Measurements from ENCODE around the gene PTPRM. TPM values are rescaled to one million over a fixed set of nuclear protein-coding genes. Genes with fewer than 3 reads are reported as not detected.

Gene PTPRM
- polyA plus RNA-seq, 4 donors = 2.2 to 31.4 (median 18.1) TPM

DNA sequence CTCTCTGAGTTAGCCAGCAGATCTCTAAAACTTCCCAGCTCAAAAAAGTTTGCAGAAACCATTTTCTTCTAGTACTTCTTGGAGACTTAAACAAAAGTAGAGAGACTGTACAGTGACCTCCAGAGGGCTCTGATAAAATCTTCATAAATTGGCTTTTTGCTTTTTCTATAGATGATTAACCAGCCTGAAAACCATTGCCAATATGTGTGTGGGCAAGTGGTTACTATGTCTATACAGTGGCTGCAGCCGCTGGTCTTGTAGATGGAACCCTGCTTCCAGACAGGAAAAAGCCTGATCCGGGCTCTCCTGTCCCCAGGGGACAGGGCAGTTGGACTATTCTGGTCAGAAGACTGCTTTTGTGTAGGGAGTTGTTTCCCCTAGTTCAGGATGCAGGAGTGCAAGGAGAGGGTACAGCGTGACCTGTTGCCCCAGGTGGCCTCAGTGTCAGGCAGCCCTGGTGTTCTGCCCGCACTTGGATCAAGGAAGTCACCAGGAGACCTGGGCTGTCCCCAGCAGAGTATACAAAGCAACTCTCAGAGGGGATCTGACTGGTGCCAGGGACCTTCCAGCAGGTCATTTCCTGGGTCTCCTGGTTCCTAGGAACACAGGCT lies 7.3 kb upstream of the PTPRM start:
- no peak overlapping the region for H3K27ac ChIP-seq (ENCODE audit: low read depth in 1 of 3, low read length in 2 of 3)
- H3K9me3 ChIP-seq (ENCODE audit: control insufficient read depth in 2 of 2, insufficient read depth in 1 of 2, low read depth in 1 of 2, low read length in 1 of 2) = no peaks in the 10 kb centered on the region
- peaks cover 0 to 6% (median 0%) of the 10 kb centered on the region in 3 donors for H3K27me3 ChIP-seq (ENCODE audit: control insufficient read depth in 3 of 3, insufficient read depth in 3 of 3, low read length in 3 of 3)
- H3K36me3 ChIP-seq (ENCODE audit: control insufficient read depth in 3 of 3, insufficient read depth in 2 of 3, low read depth in 1 of 3, low read length in 3 of 3) = no peaks in the 10 kb centered on the region
- 82 to 90% (median 86%) methylated on average over 4 of the region's 4 CpGs for WGBS, 3 donors
- DNase-seq (no peak), FAIRE-seq (no peak)
- no peaks in the 10 kb centered on the region for H3K4me1 ChIP-seq (ENCODE audit: control insufficient read depth in 3 of 3, insufficient read depth in 2 of 3, low read depth in 1 of 3, low read length in 2 of 3)
- no peak overlapping the region for H3K4me3 ChIP-seq (ENCODE audit: low read depth in 1 of 3, low read length in 3 of 3)

DNA sequence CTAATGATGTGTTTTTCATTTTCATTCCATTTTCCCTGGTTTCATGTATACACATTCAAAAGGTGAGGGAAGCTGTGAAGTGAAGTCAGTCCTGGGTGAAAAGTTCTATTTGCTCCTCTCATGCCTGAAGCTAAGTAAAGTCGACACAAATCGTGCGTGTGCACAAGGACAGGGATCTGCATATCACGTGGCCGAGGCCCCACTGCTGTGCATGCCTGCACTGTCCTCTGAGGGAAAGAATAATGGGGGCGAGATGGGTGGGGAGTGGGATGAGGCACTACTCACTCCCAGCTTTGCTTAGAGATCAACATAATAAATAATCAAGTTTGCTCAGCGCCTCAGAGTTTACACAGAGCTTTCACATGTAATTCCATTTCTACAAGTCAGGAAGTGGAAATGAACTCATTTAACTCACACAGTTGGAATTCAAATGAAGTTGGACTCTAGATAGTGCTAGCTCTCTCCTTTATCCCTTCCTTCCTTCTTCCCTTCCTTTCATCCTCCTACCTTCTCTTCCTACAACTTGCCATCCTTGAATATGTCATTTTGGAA lies 5.1 kb upstream of the PTPRM start:
- DNase-seq (no peak), FAIRE-seq (no peak)
- Histone ChIP-seq H3K27ac (ENCODE audit: low read depth in 1 of 3, low read length in 2 of 3) (no peak overlapping the region), H3K4me1 (ENCODE audit: control insufficient read depth in 3 of 3, insufficient read depth in 2 of 3, low read depth in 1 of 3, low read length in 2 of 3) (peaks cover 0 to 3% (median 0%) of the 10 kb centered on the region in 3 donors), H3K4me3 (ENCODE audit: low read depth in 1 of 3, low read length in 3 of 3) (no peak overlapping the region), H3K36me3 (ENCODE audit: control insufficient read depth in 3 of 3, insufficient read depth in 2 of 3, low read depth in 1 of 3, low read length in 3 of 3) (no peaks in the 10 kb centered on the region), H3K9me3 (ENCODE audit: control insufficient read depth in 2 of 2, insufficient read depth in 1 of 2, low read depth in 1 of 2, low read length in 1 of 2) (no peaks in the 10 kb centered on the region), H3K27me3 (ENCODE audit: control insufficient read depth in 3 of 3, insufficient read depth in 3 of 3, low read length in 3 of 3) (peaks cover 0 to 14% (median 0%) of the 10 kb centered on the region in 3 donors)
- WGBS, 3 donors = 52 to 79% (median 75%) methylated on average over 7 of the region's 7 CpGs

DNA sequence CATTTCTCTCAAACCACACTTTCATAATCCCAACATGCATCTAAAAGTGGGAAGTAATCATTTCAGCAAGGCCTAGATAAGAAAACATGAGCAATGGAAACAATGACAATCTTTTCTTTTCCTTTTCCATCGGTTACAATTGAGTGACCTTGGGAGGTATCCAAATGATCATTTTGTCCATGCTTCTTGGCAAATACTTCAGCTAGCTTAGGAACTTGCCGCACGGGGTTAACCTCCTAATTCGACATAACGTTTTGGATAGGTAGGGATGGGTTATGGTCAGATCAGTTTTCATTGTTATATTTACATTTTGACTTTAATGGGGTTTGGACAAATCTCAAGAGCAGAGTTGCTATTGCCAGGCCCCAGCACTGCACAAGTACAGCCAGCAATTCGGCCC lies 4.6 kb upstream of the PTPRM start:
- DNase-seq (no peak), FAIRE-seq (no peak)
- H3K9me3 ChIP-seq (ENCODE audit: control insufficient read depth in 2 of 2, insufficient read depth in 1 of 2, low read depth in 1 of 2, low read length in 1 of 2) = no peaks in the 10 kb centered on the region
- 70 to 73% (median 73%) methylated on average over 6 of the region's 6 CpGs for WGBS, 3 donors
- peaks cover 0 to 16% (median 0%) of the 10 kb centered on the region in 3 donors for H3K27me3 ChIP-seq (ENCODE audit: control insufficient read depth in 3 of 3, insufficient read depth in 3 of 3, low read length in 3 of 3)
- no peak overlapping the region for H3K27ac ChIP-seq (ENCODE audit: low read depth in 1 of 3, low read length in 2 of 3)
- no peak overlapping the region for H3K4me3 ChIP-seq (ENCODE audit: low read depth in 1 of 3, low read length in 3 of 3)
- H3K36me3 ChIP-seq (ENCODE audit: control insufficient read depth in 3 of 3, insufficient read depth in 2 of 3, low read depth in 1 of 3, low read length in 3 of 3) = no peaks in the 10 kb centered on the region
- H3K4me1 ChIP-seq (ENCODE audit: control insufficient read depth in 3 of 3, insufficient read depth in 2 of 3, low read depth in 1 of 3, low read length in 2 of 3) = peaks cover 0 to 3% (median 0%) of the 10 kb centered on the region in 3 donors

DNA sequence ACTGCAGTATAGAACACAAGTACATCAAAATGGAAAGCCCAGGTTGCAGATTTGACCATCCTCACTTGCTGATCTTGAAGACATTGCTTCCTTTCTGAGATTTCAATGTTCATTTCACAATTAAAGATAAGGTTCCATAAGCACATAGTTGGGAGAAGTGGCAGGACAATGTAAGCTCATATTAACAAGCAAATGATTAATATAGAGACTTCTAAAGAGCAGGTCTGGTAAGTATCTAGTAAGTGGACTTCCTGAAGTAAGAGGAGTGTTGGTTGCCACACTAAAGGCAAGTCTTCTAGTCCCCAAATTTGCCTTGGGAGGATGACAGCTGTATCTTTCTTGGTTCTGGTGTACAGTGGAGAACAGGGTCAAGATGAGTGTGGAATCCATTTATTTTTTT lies 1.4 kb upstream of the PTPRM start:
- peaks cover 0 to 3% (median 0%) of the 10 kb centered on the region in 3 donors for H3K4me1 ChIP-seq (ENCODE audit: control insufficient read depth in 3 of 3, insufficient read depth in 2 of 3, low read depth in 1 of 3, low read length in 2 of 3)
- no peak for FAIRE-seq
- peak overlapping the region in 1 of 3 donors; percentile 64 for H3K27ac ChIP-seq (ENCODE audit: low read depth in 1 of 3, low read length in 2 of 3)
- no peak overlapping the region for H3K4me3 ChIP-seq (ENCODE audit: low read depth in 1 of 3, low read length in 3 of 3)
- H3K27me3 ChIP-seq (ENCODE audit: control insufficient read depth in 3 of 3, insufficient read depth in 3 of 3, low read length in 3 of 3) = peaks cover 0 to 25% (median 4%) of the 10 kb centered on the region in 3 donors
- no peak for DNase-seq
- H3K9me3 ChIP-seq (ENCODE audit: control insufficient read depth in 2 of 2, insufficient read depth in 1 of 2, low read depth in 1 of 2, low read length in 1 of 2) = no peaks in the 10 kb centered on the region
- no peaks in the 10 kb centered on the region for H3K36me3 ChIP-seq (ENCODE audit: control insufficient read depth in 3 of 3, insufficient read depth in 2 of 3, low read depth in 1 of 3, low read length in 3 of 3)

DNA sequence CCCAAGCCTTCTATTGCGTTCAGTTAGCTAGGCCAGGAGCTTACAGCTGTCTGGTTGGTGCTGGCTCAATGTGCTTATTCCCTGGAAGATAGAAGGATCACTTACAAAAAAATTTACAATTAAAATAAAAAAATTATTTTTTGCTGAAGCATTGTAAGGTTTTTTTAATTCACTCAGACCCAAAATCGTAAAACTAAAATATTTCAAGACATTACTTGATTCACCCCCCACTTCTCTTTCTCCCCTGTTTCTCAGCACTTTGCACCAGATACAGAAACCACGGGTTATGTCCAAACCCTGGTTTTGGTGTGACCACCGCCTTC lies 911 bp upstream of the PTPRM start:
- peaks cover 0 to 3% (median 0%) of the 10 kb centered on the region in 3 donors for H3K4me1 ChIP-seq (ENCODE audit: control insufficient read depth in 3 of 3, insufficient read depth in 2 of 3, low read depth in 1 of 3, low read length in 2 of 3)
- H3K4me3 ChIP-seq (ENCODE audit: low read depth in 1 of 3, low read length in 3 of 3) = peak overlapping the region in 2 of 3 donors; percentile 29 to 75
- WGBS, 3 donors = 12 to 20% (median 19%) methylated on average over 4 of the region's 4 CpGs
- FAIRE-seq (no peak), DNase-seq (no peak)
- no peaks in the 10 kb centered on the region for H3K9me3 ChIP-seq (ENCODE audit: control insufficient read depth in 2 of 2, insufficient read depth in 1 of 2, low read depth in 1 of 2, low read length in 1 of 2)
- no peaks in the 10 kb centered on the region for H3K36me3 ChIP-seq (ENCODE audit: control insufficient read depth in 3 of 3, insufficient read depth in 2 of 3, low read depth in 1 of 3, low read length in 3 of 3)
- peak overlapping the region in 2 of 3 donors; percentile 44 to 83 for H3K27ac ChIP-seq (ENCODE audit: low read depth in 1 of 3, low read length in 2 of 3)
- H3K27me3 ChIP-seq (ENCODE audit: control insufficient read depth in 3 of 3, insufficient read depth in 3 of 3, low read length in 3 of 3) = peaks cover 0 to 25% (median 4%) of the 10 kb centered on the region in 3 donors

DNA sequence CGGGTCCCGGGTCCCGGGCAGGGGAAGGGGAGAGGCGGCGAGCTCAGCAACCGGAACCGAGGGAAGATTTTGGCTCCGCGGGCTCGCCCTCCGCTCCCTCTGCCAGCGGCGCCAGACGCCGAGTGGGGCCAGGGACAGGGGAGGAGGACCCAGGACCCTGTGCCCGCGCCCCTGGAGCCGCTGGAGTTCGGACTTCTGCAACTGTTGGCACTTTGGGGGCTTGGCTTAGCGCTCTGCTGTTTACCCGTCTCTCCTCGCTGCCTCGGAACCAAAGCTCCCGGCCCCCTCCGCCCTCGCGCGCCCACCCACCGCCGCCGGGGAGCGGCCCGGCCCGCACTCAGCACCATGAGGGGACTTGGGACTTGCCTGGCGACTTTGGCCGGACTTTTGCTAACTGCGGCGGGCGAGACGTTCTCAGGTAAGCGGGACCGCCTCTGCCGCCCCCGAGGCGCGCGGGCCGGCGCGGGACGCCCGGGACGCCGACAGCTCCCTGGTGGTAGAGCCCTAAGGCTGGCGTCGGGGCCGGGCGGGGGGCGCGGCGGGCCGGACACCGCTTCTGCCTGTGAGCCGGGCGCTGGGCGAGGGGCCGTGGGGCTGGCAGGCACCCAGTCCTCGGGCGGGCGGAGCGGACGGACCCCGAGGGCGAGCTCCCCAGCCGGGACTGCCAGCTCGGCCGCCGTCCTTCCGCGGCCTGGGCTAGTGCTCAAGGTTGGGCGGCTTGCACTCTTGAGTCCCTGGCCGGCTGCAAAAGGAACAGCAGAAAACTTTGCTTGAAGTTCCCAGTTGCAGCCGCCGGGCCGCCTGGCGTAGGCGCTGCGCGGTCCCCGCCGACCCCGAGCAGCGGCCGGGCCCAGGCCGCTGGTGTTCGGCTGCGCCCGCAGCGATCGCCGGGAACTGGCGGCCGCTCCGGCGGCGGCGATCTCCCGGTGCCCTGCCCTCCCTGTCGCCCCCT lies 634 bp downstream of the PTPRM start:
- Histone ChIP-seq H3K4me1 (ENCODE audit: control insufficient read depth in 3 of 3, insufficient read depth in 2 of 3, low read depth in 1 of 3, low read length in 2 of 3) (peaks cover 0 to 3% (median under 1%) of the 10 kb centered on the region in 3 donors), H3K9me3 (ENCODE audit: control insufficient read depth in 2 of 2, insufficient read depth in 1 of 2, low read depth in 1 of 2, low read length in 1 of 2) (no peaks in the 10 kb centered on the region), H3K4me3 (ENCODE audit: low read depth in 1 of 3, low read length in 3 of 3) (peak overlapping the region; percentile 63 to 75 (median 69)), H3K27ac (ENCODE audit: low read depth in 1 of 3, low read length in 2 of 3) (peak overlapping the region; percentile 64 to 94 (median 77)), H3K27me3 (ENCODE audit: control insufficient read depth in 3 of 3, insufficient read depth in 3 of 3, low read length in 3 of 3) (peaks cover 0 to 25% (median 4%) of the 10 kb centered on the region in 3 donors), H3K36me3 (ENCODE audit: control insufficient read depth in 3 of 3, insufficient read depth in 2 of 3, low read depth in 1 of 3, low read length in 3 of 3) (no peaks in the 10 kb centered on the region)
- 1 to 2% (median 2%) methylated on average over 58 to 109 of the region's 109 CpGs for WGBS, 3 donors
- no peak for FAIRE-seq
- peak; percentile 27 to 73 for DNase-seq

DNA sequence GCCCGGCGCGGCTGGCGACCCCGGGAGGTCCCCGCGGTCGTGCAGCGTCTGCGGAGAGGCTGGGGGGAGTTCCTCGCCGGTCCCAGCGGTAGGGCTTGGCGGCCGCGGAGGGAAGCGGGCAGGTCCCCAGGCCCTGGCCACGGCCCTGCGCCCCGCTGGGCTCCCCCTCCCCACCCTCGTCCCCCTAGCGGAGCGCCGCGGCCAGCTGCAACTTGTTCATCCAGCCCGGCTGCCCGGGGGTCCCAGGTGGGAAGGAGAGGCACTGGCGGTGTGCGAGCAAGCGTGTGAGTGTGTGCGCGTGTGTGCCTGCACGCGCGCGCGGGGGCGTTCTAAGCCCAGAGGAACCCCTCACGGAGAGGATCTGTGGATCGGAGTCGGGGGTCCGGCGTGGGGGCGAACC lies 1.3 kb downstream of the PTPRM start:
- peaks cover 0 to 31% (median 4%) of the 10 kb centered on the region in 3 donors for H3K27me3 ChIP-seq (ENCODE audit: control insufficient read depth in 3 of 3, insufficient read depth in 3 of 3, low read length in 3 of 3)
- H3K36me3 ChIP-seq (ENCODE audit: control insufficient read depth in 3 of 3, insufficient read depth in 2 of 3, low read depth in 1 of 3, low read length in 3 of 3) = no peaks in the 10 kb centered on the region
- H3K4me3 ChIP-seq (ENCODE audit: low read depth in 1 of 3, low read length in 3 of 3) = peak overlapping the region; percentile 53 to 75 (median 63)
- 1 to 3% (median 2%) methylated on average over 21 to 44 of the region's 44 CpGs for WGBS, 3 donors
- peaks cover 0 to 5% (median 3%) of the 10 kb centered on the region in 3 donors for H3K4me1 ChIP-seq (ENCODE audit: control insufficient read depth in 3 of 3, insufficient read depth in 2 of 3, low read depth in 1 of 3, low read length in 2 of 3)
- no peak for FAIRE-seq
- H3K9me3 ChIP-seq (ENCODE audit: control insufficient read depth in 2 of 2, insufficient read depth in 1 of 2, low read depth in 1 of 2, low read length in 1 of 2) = no peaks in the 10 kb centered on the region
- DNase-seq = no peak
- H3K27ac ChIP-seq (ENCODE audit: low read depth in 1 of 3, low read length in 2 of 3) = peak overlapping the region in 1 of 3 donors; percentile 94

DNA sequence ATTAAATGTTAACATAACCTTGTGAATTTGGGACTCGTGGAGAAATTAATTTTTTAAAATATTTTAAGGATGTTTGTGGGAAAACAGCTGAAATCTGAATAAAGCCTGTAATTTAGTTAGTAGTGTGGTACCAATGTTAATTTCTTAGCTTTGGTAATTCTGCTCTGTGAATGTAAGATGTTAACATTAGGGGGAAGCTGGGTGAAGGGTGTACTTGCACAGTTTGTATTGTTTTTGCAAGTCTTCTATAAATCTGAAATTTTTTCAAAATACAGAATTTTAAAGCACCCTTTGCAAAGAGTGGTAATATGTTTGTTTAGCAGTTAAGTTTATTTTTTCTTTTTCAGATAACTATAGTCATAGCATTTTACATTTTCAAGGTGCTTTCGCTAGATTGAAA lies 4.5 kb downstream of the PTPRM start:
- no peak overlapping the region for H3K4me3 ChIP-seq (ENCODE audit: low read depth in 1 of 3, low read length in 3 of 3)
- H3K36me3 ChIP-seq (ENCODE audit: control insufficient read depth in 3 of 3, insufficient read depth in 2 of 3, low read depth in 1 of 3, low read length in 3 of 3) = no peaks in the 10 kb centered on the region
- 84 to 88% (median 88%) methylated on average over 2 of the region's 2 CpGs for WGBS, 3 donors
- peaks cover 0 to 17% (median 4%) of the 10 kb centered on the region in 3 donors for H3K27me3 ChIP-seq (ENCODE audit: control insufficient read depth in 3 of 3, insufficient read depth in 3 of 3, low read length in 3 of 3)
- no peak overlapping the region for H3K27ac ChIP-seq (ENCODE audit: low read depth in 1 of 3, low read length in 2 of 3)
- peaks cover 0 to 5% (median 0%) of the 10 kb centered on the region in 3 donors for H3K4me1 ChIP-seq (ENCODE audit: control insufficient read depth in 3 of 3, insufficient read depth in 2 of 3, low read depth in 1 of 3, low read length in 2 of 3)
- no peak for DNase-seq
- no peaks in the 10 kb centered on the region for H3K9me3 ChIP-seq (ENCODE audit: control insufficient read depth in 2 of 2, insufficient read depth in 1 of 2, low read depth in 1 of 2, low read length in 1 of 2)
- FAIRE-seq = no peak
